GM20000 (cell line): ENCODE results near the gene SATL1.
"Not testable (repeated sequence)": the region's sequence is repeated elsewhere in the genome, so short reads cannot be mapped to it uniquely, and the experiment has no call there.

ENCODE experiments used
- DNase-seq: peaks from one replicate; pipeline ENCODE4 v3.0.0; 2012; ENCODE audit warnings: low spot score
- TF ChIP-seq, protein P1 (sequence below): IDR thresholded peaks from 2 replicates; pipeline ENCODE4 v1.5.1; 2012; ENCODE audit warnings: mild to moderate bottlenecking, control low read depth; ENCODE audit errors: extremely low read depth, missing control alignments

SATL1 gene

DNA sequence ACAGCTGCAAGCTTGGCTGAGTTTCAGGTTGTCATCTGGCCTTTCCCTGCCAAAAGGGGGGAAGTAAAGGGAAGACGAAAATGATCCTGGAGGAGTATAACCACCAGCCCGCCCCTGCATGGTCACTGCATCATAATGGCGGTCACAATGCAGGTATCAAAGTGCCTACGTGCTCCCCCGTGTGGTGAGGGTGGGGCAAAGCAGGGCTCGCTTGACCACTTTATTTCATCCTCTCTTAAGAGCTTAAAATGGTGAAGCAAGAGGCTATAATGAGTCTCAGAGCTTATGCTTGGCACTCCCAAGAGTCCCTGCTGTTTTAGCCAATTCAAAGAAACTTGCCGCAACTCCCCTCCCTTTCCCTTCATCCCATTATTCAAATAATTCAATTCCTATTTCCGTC lies 134.3 kb downstream of the SATL1 start:
- DNase-seq: peak; percentile 6

DNA sequence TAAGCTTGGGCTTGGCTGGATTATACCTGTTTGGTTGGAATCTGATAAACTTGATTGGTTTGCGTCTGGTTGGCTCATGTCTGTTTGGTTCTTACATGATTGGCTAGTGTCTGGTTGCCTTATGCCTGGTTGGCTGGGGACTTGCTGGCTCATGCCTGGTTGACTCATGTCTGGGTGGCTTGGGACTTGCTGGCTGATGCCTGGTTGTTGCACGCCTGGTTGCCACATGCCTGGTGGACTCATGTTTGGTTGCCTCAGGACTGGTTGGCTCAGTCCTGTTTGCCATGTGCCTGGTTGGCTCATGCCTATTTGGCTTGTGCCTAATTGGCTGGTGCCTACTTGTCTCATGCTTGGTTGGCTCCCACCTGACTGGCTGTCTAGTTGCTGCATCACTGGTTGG lies 135.4 kb downstream of the SATL1 start:
- TF ChIP-seq, protein P1, sequence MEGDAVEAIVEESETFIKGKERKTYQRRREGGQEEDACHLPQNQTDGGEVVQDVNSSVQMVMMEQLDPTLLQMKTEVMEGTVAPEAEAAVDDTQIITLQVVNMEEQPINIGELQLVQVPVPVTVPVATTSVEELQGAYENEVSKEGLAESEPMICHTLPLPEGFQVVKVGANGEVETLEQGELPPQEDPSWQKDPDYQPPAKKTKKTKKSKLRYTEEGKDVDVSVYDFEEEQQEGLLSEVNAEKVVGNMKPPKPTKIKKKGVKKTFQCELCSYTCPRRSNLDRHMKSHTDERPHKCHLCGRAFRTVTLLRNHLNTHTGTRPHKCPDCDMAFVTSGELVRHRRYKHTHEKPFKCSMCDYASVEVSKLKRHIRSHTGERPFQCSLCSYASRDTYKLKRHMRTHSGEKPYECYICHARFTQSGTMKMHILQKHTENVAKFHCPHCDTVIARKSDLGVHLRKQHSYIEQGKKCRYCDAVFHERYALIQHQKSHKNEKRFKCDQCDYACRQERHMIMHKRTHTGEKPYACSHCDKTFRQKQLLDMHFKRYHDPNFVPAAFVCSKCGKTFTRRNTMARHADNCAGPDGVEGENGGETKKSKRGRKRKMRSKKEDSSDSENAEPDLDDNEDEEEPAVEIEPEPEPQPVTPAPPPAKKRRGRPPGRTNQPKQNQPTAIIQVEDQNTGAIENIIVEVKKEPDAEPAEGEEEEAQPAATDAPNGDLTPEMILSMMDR: no peak
- no peak for DNase-seq

More for the DNA sequence above, 134.3 kb downstream of the SATL1 start:
- TF ChIP-seq, protein P1: no peak

DNA sequence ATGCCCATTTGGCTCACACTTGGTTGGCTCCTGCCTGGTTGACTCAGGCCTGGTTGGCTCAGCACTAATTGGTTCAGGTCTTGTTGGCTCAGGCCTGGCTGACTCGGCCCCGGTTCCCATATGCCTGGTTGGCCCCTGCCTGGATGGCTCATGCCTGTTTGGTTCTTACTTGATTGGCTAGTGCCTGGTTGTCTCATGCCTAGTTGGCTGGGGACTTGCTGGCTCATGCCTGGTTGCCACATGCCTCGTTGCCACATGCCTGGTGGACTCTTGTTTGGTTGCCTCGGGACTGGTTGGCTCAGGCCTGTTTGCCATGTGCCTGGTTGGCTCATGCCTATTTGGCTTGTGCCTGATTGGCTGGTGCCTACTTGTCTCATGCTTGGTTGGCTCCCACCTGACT lies 136.2 kb downstream of the SATL1 start:
- no peak for DNase-seq
- TF ChIP-seq, protein P1: no peak

DNA sequence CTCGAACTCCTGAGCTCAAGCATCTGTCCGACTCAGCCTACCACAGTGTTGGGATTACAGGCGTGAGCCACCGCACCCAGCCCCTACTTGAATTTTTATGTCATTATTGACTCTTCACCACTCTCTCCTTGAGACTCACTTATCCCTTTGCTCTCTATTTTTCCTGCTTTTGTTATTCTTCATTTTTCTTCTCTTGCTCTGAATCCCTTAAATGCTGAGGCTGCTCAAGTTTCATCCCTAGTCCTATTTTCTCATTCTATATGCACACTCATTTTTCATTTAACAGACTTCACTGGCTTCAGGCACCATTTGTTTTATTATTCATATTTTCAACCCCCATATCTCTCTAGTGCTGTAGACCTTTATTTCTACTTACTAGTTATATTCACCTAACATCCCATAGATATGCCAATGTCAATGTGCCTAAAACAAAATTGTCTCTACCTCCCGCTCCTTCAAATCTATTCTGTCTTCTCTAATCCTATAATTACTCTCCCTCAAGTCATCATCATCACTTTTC lies 154.2 kb downstream of the SATL1 start:
- TF ChIP-seq, protein P1: no peak

DNA sequence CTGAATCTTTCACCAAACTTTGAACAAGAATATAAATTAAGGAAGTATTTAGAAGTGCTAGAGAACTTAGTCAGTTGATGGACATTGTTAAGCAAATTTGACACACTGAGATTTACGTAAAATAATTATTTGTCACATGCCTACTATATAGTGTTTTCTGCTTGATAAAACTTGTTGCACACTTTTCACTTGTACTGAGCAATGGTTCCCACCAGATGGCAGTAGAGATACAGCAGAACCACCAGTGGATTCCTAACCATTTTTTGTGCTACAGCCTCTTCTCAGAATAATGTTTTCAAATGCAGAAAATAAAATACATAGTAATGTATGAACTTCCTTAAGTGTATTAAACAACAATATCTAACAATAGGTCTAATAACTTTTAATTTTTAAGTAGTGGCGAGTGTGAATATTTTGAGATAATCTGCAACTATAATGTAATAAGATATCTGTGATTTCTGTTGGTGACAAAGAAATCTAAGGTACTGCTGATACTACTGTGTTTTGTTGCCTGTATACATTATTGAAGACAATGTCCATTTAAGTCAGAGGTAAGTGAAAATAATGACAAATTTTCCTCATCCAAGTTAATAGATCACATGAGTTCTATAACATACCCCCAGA lies 158.7 kb downstream of the SATL1 start:
- TF ChIP-seq, protein P1: peak; percentile 14
- peak; percentile 24 for DNase-seq

More for the DNA sequence above, 154.2 kb downstream of the SATL1 start:
- DNase-seq: no peak

DNA sequence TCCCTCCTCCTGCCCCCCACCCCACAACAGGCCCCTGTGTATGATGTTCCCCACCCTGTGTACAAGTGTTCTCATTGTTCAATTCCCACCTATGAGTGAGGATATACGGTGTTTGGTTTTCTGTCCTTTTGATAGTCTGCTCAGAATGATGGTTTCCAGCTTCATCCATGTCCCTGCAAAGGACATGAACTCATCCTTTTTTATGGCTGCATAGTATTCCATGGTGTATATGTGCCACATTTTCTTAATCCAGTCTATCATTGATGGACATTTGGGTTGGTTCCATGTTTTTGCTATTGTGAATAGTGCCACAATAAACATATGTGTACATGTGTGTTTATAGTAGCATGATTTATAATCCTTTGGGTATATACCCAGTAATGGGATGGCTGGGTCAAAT lies 166.3 kb downstream of the SATL1 start:
- DNase-seq: not testable (repeated sequence)

DNA sequence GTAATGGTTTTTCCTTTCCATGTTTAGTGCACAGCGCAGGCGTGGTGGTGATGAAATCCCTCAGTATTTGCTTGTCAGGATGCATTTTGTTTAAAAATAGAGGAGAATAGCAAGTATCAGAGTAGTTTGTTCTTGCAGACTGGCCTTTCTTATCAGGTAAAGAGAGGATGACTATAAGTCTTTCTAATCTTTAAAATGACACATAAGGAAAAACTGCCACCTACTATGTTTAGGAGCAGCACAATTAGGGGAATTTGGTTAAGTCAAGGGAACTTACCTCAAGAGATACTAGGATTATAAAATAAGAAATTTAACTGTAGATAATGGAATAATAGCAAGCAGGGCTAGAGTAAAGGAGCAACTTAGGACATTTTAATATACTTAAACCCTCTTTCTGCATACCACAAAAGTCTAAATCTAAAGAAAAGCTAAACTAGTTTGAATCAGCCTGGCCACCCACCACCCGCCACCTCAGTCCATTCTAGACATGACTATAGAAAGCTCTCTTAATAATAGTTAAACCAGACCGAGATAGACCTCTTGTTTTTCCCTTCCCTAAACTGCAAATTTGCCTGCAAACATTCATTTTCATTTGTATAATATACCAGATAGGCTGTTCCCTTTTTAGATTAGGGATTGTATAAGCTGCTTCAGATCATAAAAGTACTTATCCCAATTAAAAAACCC lies 177.9 kb downstream of the SATL1 start:
- DNase-seq: no peak
- TF ChIP-seq, protein P1: no peak
